Measurements from ENCODE around the gene MUC4.
"Not testable (repeated sequence)": the region's sequence is repeated elsewhere in the genome, so short reads cannot be mapped to it uniquely, and the experiment has no call there.

The MUC4 gene

GRCh38 chr3:195738274-195739044 is 73.3 kb downstream of the MUC4 start:
- TF ChIP-seq CTCF (IDR thresholded peaks at IDR 0.05; ENCODE audit: low read depth, low read length, missing control alignments) = no peak
- H3K4me3 ChIP-seq (ENCODE audit: low read depth, low read length) = no peak overlapping the region
- in situ Hi-C loops (cut with HindIII; ENCODE audit: low sequenced_read_pairs) = no loop called here
- no peak for DNase-seq (ENCODE audit: low read depth)

- DNase-seq (ENCODE audit: low read depth); in situ Hi-C loops (cut with HindIII; ENCODE audit: low sequenced_read_pairs); H3K4me3 ChIP-seq (ENCODE audit: low read depth, low read length): not testable (repeated sequence)
Measured at GRCh38 chr3:195737782-195738181, 73.9 kb downstream of the MUC4 start.

- in situ Hi-C loops (cut with HindIII; ENCODE audit: low sequenced_read_pairs) = no loop called here
- no peak for TF ChIP-seq CTCF (IDR thresholded peaks at IDR 0.05; ENCODE audit: low read depth, low read length, missing control alignments)
- no peak overlapping the region for H3K4me3 ChIP-seq (ENCODE audit: low read depth, low read length)
- DNase-seq (ENCODE audit: low read depth) = no peak
Measured at GRCh38 chr3:195736866-195737490, 74.8 kb downstream of the MUC4 start.

- no peak for DNase-seq (ENCODE audit: low read depth)
- in situ Hi-C loops (cut with HindIII; ENCODE audit: low sequenced_read_pairs) = no loop called here
- no peak for TF ChIP-seq CTCF (IDR thresholded peaks at IDR 0.05; ENCODE audit: low read depth, low read length, missing control alignments)
- no peak overlapping the region for H3K4me3 ChIP-seq (ENCODE audit: low read depth, low read length)
Measured at GRCh38 chr3:195735036-195735695, 76.6 kb downstream of the MUC4 start.

GRCh38 chr3:195732940-195733339 is 78.8 kb downstream of the MUC4 start:
- in situ Hi-C loops (cut with HindIII; ENCODE audit: low sequenced_read_pairs) = no loop called here
- H3K4me3 ChIP-seq (ENCODE audit: low read depth, low read length) = no peak overlapping the region
- TF ChIP-seq CTCF (IDR thresholded peaks at IDR 0.05; ENCODE audit: low read depth, low read length, missing control alignments) = no peak
- DNase-seq (ENCODE audit: low read depth) = no peak

- no peak for TF ChIP-seq CTCF (IDR thresholded peaks at IDR 0.05; ENCODE audit: low read depth, low read length, missing control alignments)
- no peak overlapping the region for H3K4me3 ChIP-seq (ENCODE audit: low read depth, low read length)
- in situ Hi-C loops (cut with HindIII; ENCODE audit: low sequenced_read_pairs) = no loop called here
- DNase-seq (ENCODE audit: low read depth) = no peak
Measured at GRCh38 chr3:195731356-195731905, 80.3 kb downstream of the MUC4 start.
